ENCODE data around the gene BAHCC1. TPM values are rescaled to one million over a fixed set of nuclear protein-coding genes. Genes with fewer than 3 reads are reported as not detected.
A peak's percentile ranks its signal among the peaks of the same experiment; 100 is the strongest.

BAHCC1 gene
- total and polyA plus RNA-seq, 10 of the 15 experiments (the other 5 are each of a cell fraction or from before 2014, with no cell fraction given) = 0.03 to 0.14 (median 0.11) TPM; not detected in 6

- TF ChIP-seq MEF2A (IDR thresholded peaks at IDR 0.05; ENCODE audit: insufficient read depth, low read depth, low read length) (no peak), ZNF592 (IDR thresholded peaks at IDR 0.05) (no peak), TCF12 (IDR thresholded peaks at IDR 0.05; ENCODE audit: low read depth, low read length) (peak; percentile 84), RAD51 (IDR thresholded peaks at IDR 0.05) (no peak), ZNF24 (IDR thresholded peaks at IDR 0.05) (no peak), POLR2AphosphoS5 (IDR thresholded peaks at IDR 0.05; ENCODE audit: low read length) (no peak)
Measured at GRCh38 chr17:81412490-81413093, 17.3 kb downstream of the BAHCC1 start (continued).

- DNase-seq (ENCODE audit: low read depth, low spot score) (no peak), FAIRE-seq (no peak), ATAC-seq (no peak)
- no peaks in the 10 kb centered on the region for H3K9me3 ChIP-seq (replicated peaks; ENCODE audit: control insufficient read depth, insufficient read depth, low read length)
- 69% methylated on average over 30 of the region's 30 CpGs for WGBS (ENCODE audit: insufficient coverage, insufficient replicate concordance, low lambda C conversion rate, missing lambda C conversion rate)
- CTCF ChIA-PET = no interaction called here
- no peak overlapping the region for H3K27ac ChIP-seq (ENCODE audit: control insufficient read depth, insufficient read depth)
- SMC1A ChIA-PET (ENCODE audit: uncharacterized antibody, unreplicated experiment) = no interaction called here
- H3K4me3 ChIP-seq = no peak overlapping the region
- H3K36me3 ChIP-seq (ENCODE audit: control insufficient read depth in 2 of 2, insufficient read depth in 2 of 2, low read length in 1 of 2) = no peaks in the 10 kb centered on the region
- intact Hi-C loops (cut with micrococcal nuclease; ENCODE audit: unreplicated experiment) = no loop called here
- in situ Hi-C loops (cut with MboI) = no loop called here
- RAD21 ChIA-PET (ENCODE audit: unreplicated experiment) = no interaction called here
- POLR2A ChIA-PET = no interaction called here
- no peak overlapping the region for H2AFZ ChIP-seq (ENCODE audit: control insufficient read depth, low read depth, low read length)
- no peak overlapping the region for H3K4me2 ChIP-seq (ENCODE audit: control insufficient read depth, insufficient read depth)
- H3K4me1 ChIP-seq (ENCODE audit: control insufficient read depth, insufficient read depth, low read length) = peaks cover 6% of the 10 kb centered on the region
- TF ChIP-seq SRF (IDR thresholded peaks at IDR 0.05; ENCODE audit: low read depth in 2 of 2, low read length in 2 of 2) = no peak
- TF ChIP-seq RELB (IDR thresholded peaks at IDR 0.05; ENCODE audit: low read depth) = no peak
- no peak for TF ChIP-seq POLR2A (IDR thresholded peaks at IDR 0.05; ENCODE audit: low read depth, low read length)
- no peak for TF ChIP-seq USF2 (IDR thresholded peaks at IDR 0.05; ENCODE audit: borderline replicate concordance, low read depth, low read length)
- no peak for TF ChIP-seq SMC3 (IDR thresholded peaks at IDR 0.05; ENCODE audit: borderline replicate concordance, low read length)
- TF ChIP-seq RELA (IDR thresholded peaks at IDR 0.05; ENCODE audit: borderline replicate concordance, partially characterized antibody) = no peak
- TF ChIP-seq CBX3 (IDR thresholded peaks at IDR 0.05; ENCODE audit: borderline replicate concordance, low read depth) = no peak
- no peak for TF ChIP-seq TBL1XR1 (IDR thresholded peaks at IDR 0.05; ENCODE audit: low read depth, low read length)
- H3K27me3 ChIP-seq (replicated peaks in 1 of 2; ENCODE audit: control insufficient read depth in 2 of 2, insufficient read depth in 2 of 2, low read length in 1 of 2) = no peaks in the 10 kb centered on the region
- H3K9ac ChIP-seq (ENCODE audit: control insufficient read depth, insufficient read depth, low read length) = no peak overlapping the region
- BruUV-seq (replicated peaks) = no TSS peak
- no peaks in the 10 kb centered on the region for H3K79me2 ChIP-seq (ENCODE audit: control insufficient read depth, insufficient read depth, low read length)
- H4K20me1 ChIP-seq (ENCODE audit: control insufficient read depth, insufficient read depth) = no peaks in the 10 kb centered on the region
Measured at GRCh38 chr17:81413497-81414135, 18.4 kb downstream of the BAHCC1 start.
